DMS114 treated with DMSO at 0.1 percent for 48 hours (cell line): ENCODE results near the gene RNF103.
A peak's percentile ranks its signal among the peaks of the same experiment; 100 is the strongest.
"Not testable (repeated sequence)": the region's sequence is repeated elsewhere in the genome, so short reads cannot be mapped to it uniquely, and the experiment has no call there.

ENCODE experiments used
- DNase-seq: peaks from one replicate; lab custom pipeline; 2025; ENCODE audit not compliant: unreplicated experiment; lab: John Stamatoyannopoulos, UW

Gene RNF103

DNA sequence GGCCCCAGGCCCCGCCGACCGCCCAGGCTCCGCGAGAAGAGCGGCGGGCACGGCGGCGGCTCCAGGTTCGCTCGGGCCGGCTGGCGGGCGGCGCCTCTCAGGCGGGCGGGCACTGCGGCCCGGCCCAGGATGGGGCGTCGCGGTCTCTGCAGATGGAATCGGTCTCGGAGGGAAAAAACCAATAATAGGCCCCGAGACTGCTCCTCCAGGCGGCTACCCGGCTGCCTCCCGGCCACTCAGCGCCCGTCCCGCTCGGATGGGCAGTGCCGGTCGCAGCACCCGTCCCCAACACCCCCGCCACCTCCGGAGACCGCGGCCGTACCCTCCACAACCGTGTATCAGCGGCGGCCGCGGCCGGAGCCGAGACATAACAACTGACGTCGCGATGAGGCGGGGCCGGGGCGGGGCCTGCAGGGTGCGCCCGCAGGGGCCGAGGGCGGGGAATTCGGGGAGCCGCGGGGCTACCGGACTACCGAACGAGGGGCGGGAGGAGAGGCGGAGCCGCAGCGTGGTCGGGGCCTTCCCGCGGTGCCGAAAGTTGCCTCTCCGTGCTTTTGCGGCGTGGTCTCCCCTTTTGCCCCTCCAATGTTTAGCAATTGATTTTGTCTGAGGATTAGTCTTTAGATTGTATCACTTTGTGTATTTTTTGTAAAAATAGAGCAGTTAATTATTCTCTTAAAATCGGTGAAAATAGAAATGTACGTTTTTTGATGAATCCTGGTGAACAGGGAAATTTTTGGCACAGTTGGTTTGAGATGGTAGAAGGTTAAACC is at the start of gene RNF103:
Gene RNF103 (minus strand): TSS at position 372 of the 773 bp plus-strand sequence. CDS start 979 bp downstream, outside the sequence.
- peak; percentile 78 for DNase-seq

DNA sequence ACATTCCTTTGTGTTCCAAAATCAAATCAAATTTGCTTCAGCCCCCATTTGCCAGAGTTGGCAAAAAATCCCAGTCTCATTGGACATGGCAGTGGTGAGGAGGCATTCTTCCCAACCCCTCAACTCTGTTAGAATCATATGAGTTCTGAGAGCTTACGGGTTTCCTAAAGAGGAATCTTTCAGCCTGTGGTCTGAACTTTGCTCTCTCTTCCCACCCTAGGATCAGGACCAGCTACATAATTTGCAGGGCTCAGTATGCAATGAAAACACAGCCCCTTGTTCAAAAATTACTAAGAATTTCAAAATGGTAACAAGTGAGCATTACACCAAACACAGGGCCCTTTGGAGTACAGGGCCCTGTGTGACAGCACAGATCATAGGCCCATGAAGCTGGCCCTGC is 49.3 kb upstream of the RNF103 start:
- no peak for DNase-seq

- DNase-seq: no peak
These were observed 48.4 kb upstream of the RNF103 start for GRCh38 chr2:86672027-86672545.

DNA sequence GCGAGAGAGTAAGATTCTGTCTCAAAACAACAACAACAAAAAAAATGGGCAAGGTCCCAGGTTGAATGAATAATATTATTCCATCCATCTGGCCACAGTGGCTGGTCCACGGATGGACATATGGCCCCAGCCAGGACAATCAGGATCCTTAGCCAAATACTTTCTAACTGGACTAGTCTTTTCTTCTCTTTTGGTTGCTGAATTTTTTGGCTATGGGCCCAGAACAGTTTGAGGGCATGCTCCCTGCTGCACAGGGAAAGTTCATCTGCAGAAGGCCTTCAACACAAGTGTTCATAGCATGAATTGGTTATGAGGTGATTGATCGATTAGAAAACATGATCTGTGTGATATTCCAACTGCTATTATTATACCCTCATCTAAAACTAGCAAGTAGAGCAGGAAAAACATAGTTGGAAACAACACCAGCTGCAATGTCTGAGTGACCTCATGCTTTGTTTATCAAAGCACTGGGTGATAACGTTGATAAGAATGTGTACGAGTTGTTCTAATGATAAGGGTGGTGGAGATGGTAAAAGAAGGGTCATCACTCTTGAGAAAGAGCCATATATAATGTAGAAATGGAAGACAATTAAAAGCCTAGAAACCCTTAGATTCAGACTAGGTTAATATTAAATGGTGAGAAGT is 47.8 kb upstream of the RNF103 start:
- no peak for DNase-seq

DNA sequence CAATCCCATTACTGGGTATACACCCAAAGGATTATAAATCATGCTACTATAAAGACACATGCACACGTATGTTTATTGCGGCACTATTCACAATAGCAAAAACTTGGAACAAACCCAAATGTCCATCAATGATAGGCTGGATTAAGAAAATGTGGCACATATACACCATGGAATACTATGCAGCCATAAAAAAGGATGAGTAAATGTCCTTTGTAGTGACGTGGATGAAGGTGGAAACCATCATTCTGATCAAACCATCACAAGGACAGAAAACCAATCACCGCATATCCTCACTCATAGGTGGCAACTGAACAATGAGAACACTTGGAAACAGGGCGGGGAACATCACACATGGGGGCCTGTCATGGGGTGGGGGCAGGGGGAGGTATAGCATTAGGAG is 45.7 kb upstream of the RNF103 start:
- DNase-seq: not testable (repeated sequence)

- no peak for DNase-seq
These were observed 37.7 kb upstream of the RNF103 start for GRCh38 chr2:86661333-86661732.

DNA sequence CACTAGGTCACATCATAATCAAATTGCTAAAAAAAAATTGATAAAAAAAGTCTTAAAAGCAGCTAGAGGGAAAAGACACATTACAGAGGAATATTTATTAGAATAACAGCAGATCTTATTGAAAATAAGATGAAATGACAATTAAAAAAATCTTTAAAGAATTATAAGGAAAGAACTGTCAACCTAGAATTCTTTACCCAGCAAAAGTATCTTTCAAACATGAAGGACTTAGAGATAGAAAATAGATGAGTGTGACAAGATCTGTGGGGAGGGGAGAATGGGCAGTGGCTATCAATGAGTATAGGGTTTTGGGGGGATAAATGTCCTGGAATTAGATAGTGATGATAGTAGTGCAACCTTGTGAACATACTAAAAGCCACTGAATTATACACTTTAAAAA is 26.5 kb upstream of the RNF103 start:
- DNase-seq: no peak

- DNase-seq: no peak
These were observed 25.7 kb upstream of the RNF103 start for GRCh38 chr2:86649119-86649947.

- DNase-seq: no peak
These were observed 25.0 kb upstream of the RNF103 start for GRCh38 chr2:86648681-86649080.

- DNase-seq: no peak
These were observed 23.2 kb upstream of the RNF103 start for GRCh38 chr2:86646865-86647264.

- no peak for DNase-seq
These were observed 22.7 kb upstream of the RNF103 start for GRCh38 chr2:86646329-86646728.

GRCh38 chr2:86645752-86646151 is 22.1 kb upstream of the RNF103 start:
- no peak for DNase-seq

- no peak for DNase-seq
These were observed 15.0 kb upstream of the RNF103 start for GRCh38 chr2:86638712-86639111.

- no peak for DNase-seq
These were observed 13.2 kb upstream of the RNF103 start for GRCh38 chr2:86636842-86637241.

DNA sequence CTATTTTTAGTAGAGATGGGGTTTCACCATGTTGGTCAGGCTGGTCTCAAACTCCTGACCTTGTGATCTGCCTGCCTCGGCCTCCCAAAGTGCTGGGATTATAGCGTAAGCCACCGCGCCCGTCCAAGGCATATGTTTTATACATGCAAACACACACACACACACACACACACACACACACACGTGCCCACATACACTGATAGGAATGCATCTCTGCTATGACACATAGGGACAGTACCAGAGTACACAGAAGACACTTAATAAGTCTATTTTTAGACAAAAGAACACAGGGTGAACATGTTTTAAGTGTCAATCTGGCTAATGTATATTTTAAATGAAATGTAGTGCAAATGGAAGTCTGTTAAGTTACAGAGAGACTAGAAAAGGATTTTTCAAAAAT is 10.7 kb upstream of the RNF103 start:
- DNase-seq: no peak

- no peak for DNase-seq
These were observed 9.5 kb upstream of the RNF103 start for GRCh38 chr2:86633155-86633651.

- no peak for DNase-seq
These were observed 9.0 kb upstream of the RNF103 start for GRCh38 chr2:86632672-86633071.

DNA sequence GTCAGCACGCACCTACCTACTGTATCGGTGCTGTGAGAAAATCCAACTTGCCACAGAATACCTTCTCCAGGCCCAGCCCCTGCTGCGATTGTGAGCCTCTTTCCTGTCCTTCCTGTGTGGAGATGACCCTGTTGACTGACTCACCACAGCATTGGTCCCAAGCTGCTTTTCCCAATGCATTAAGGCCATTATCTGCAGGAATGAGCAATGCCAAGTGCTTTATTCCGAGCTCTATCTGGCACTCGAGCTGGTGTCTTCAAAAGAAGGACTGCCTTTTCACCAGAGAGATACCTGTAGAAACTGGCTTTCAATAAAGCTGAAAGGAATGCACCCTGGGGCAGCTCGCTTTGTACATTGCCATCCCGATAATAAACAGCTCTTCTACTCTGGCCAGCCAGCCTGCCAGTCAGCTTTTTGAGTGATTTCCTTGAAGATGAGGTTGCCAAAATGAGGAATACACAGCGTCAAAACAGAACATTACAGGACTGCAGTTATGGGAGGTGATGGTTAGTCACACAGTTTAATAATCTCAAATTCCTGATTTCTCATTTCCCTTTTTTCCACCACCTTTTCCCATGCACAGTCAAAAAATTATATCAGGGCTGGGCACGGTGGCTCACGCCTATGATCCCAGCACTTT is 8.3 kb upstream of the RNF103 start:
- DNase-seq: no peak

DNA sequence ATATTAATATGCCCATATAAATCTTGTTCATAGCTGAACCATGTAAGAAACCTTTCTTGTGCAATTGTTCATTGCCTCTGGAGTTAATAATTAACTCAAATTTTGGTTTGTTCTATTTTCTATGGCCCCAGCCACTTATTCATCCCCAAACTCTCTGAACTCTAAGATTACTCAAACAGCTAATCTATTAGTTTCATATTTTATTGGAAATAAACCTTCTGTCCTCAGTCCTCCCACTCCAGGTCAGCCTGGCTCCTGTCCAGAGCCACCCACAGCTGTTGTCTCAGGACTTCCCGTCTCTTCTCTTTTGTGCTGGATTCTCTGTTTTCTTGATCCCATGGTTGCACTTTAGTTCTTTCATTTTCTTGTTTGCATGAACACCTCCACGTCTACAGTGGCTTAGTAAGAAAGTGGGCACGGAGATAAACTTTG is 4.4 kb upstream of the RNF103 start:
- DNase-seq: no peak

GRCh38 chr2:86627550-86627949 is 3.9 kb upstream of the RNF103 start:
- no peak for DNase-seq

DNA sequence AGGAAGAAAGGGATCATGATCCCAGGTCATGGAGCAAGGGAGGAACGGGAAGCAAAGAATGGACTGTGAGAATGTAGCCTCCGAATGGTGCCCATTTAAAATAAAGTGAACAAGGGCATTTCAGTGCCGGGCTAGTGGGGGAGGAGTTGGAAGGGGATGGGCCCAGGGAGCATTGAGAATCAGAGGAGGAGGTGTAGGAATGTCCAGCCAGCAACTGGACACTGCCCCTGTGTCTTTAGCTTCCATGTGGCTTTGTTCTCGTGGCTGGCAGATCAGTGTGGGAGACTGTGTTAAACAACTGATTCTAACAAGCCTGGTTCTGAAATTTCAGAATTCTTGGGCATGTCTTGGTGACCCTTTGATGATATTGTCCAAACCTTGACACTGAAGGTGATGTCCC is 1.4 kb upstream of the RNF103 start:
- no peak for DNase-seq
